GM23338 (cell line): Measurements from ENCODE around the gene UPF1. TPM values are rescaled to one million over a fixed set of nuclear protein-coding genes. Genes with fewer than 3 reads are reported as not detected.

Experiments used
- ATAC-seq: fragments of 200-7000 bp; cut with Tn5 transposase; 3 replicates; pipeline ENCODE4 v1.9.1; 2020
- DNase-seq: peaks from one replicate; pipeline ENCODE4 v3.0.0-alpha.2; 2015; ENCODE audit warnings: low spot score
- H2AFZ ChIP-seq: fragments of 200-600 bp; sonication (generic); 2 replicates; pipeline ENCODE4 v1.8.0; 2016; ENCODE audit warnings: antibody characterized with exemption, mild to moderate bottlenecking, moderate library complexity
- H3F3A ChIP-seq: fragments of 200-600 bp; sonication (generic); replicated peaks from 2 replicates; pipeline ENCODE4 v1.8.0; 2017; ENCODE audit warnings: antibody characterized with exemption, mixed run types, low read depth
- H3K27ac ChIP-seq: fragments of 200-600 bp; sonication (generic); 2 replicates; pipeline ENCODE4 v1.6.1; 2016; ENCODE audit warnings: low read depth
- H3K27me3 ChIP-seq: fragments of 200-600 bp; sonication (generic); 2 replicates; pipeline ENCODE4 v1.8.0; 2016; ENCODE audit warnings: mild to moderate bottlenecking, mixed run types, moderate library complexity; ENCODE audit not compliant: insufficient read depth
- H3K36me3 ChIP-seq: fragments of 200-600 bp; sonication (generic); 2 replicates; pipeline ENCODE4 v1.8.0; 2016; ENCODE audit warnings: mild to moderate bottlenecking; ENCODE audit not compliant: insufficient read depth
- H3K4me1 ChIP-seq: fragments of 200-600 bp; sonication (generic); 2 replicates; pipeline ENCODE4 v1.8.0; 2016; ENCODE audit warnings: mild to moderate bottlenecking, moderate library complexity; ENCODE audit not compliant: insufficient read depth
- H3K4me2 ChIP-seq: fragments of 200-600 bp; sonication (generic); 2 replicates; pipeline ENCODE4 v1.7.1; 2017; ENCODE audit warnings: mixed run types
- H3K4me3 ChIP-seq: fragments of 200-600 bp; sonication (generic); 2 replicates; pipeline ENCODE4 v1.6.1; 2016; ENCODE audit warnings: mixed run types
- H3K79me2 ChIP-seq: fragments of 200-600 bp; sonication (generic); replicated peaks from 2 replicates; pipeline ENCODE4 v1.8.0; 2017; ENCODE audit warnings: mild to moderate bottlenecking; ENCODE audit not compliant: insufficient read depth
- H3K9me2 ChIP-seq: fragments of 200-600 bp; sonication (generic); 2 replicates; pipeline ENCODE4 v1.8.0; 2017; ENCODE audit not compliant: insufficient read depth
- H4K20me1 ChIP-seq: fragments of 200-600 bp; sonication (generic); replicated peaks from 2 replicates; pipeline ENCODE4 v1.8.0; 2017; ENCODE audit warnings: mild to moderate bottlenecking; ENCODE audit not compliant: insufficient read depth
- H3K27ac Mint-ChIP-seq: 2 replicates; pipeline ENCODE4 v1.8.0; 2020; ENCODE audit warnings: inconsistent platforms, mild to moderate bottlenecking, moderate library complexity, mixed read lengths
- H3K27me3 Mint-ChIP-seq: 3 replicates; pipeline ENCODE4 v1.8.0; 2022; ENCODE audit warnings: low read depth, mild to moderate bottlenecking, moderate library complexity, mixed read lengths, inconsistent platforms; ENCODE audit not compliant: insufficient read depth, poor library complexity
- H3K36me3 Mint-ChIP-seq: 3 replicates; pipeline ENCODE4 v1.8.0; 2021; ENCODE audit warnings: low read depth, mild to moderate bottlenecking, inconsistent platforms, moderate library complexity, mixed read lengths
- H3K4me1 Mint-ChIP-seq: 3 replicates; pipeline ENCODE4 v1.8.0; 2020; ENCODE audit warnings: mild to moderate bottlenecking, inconsistent platforms, mixed read lengths
- H3K4me3 Mint-ChIP-seq: 3 replicates; pipeline ENCODE4 v1.8.0; 2021; ENCODE audit warnings: moderate library complexity, mild to moderate bottlenecking, inconsistent platforms, mixed read lengths
- H3K9me3 Mint-ChIP-seq: 3 replicates; pipeline ENCODE4 v1.8.0; 2020; ENCODE audit warnings: moderate library complexity, mild to moderate bottlenecking, inconsistent platforms, mixed read lengths
- CREB1 ChIP-seq: fragments of 250-450 bp; sonication (Bioruptor Pico); IDR thresholded peaks from 2 replicates; pipeline ENCODE4 v1.5.0; 2020; ENCODE audit warnings: low read depth, mild to moderate bottlenecking, moderate library complexity
- EZH2 ChIP-seq: fragments of 200-600 bp; sonication (generic); IDR thresholded peaks from one replicate; pipeline ENCODE4 v1.8.0; 2017; ENCODE audit warnings: antibody characterized with exemption, mild to moderate bottlenecking, low read depth; ENCODE audit not compliant: unreplicated experiment
- EZH2phosphoT487 ChIP-seq: fragments of 200-600 bp; sonication (generic); IDR thresholded peaks from one replicate; pipeline ENCODE4 v1.8.1; 2018; ENCODE audit warnings: antibody characterized with exemption; ENCODE audit not compliant: unreplicated experiment
- POLR2AphosphoS5 ChIP-seq: IDR thresholded peaks from 2 replicates; pipeline ENCODE4 v1.6.1; 2016; ENCODE audit warnings: antibody characterized with exemption, low read depth
- STAT1 ChIP-seq: IDR thresholded peaks from one replicate; pipeline ENCODE4 v1.6.1; 2016; ENCODE audit warnings: antibody characterized with exemption; ENCODE audit not compliant: unreplicated experiment
- ZNF331 ChIP-seq: fragments of 250-450 bp; sonication (Bioruptor Pico); IDR thresholded peaks from 2 replicates; pipeline ENCODE4 v1.5.0; 2020; ENCODE audit warnings: low read depth, mild to moderate bottlenecking, moderate library complexity
- polyA plus RNA-seq: library from polyadenylated mRNA; unstranded; fragments of >200 nt; fragmentation: Nextera tagmentation; extraction: Ambion mirVana; gene quantifications from 2 replicates; pipeline ENCODE4 v1.2.1, GENCODE V29; 2016
- total RNA-seq: library from RNA; depleted of rRNA; stranded (reverse); fragments of >200 nt; shearing (Covaris generic); gene quantifications from 2 replicates; pipeline ENCODE4 v1.2.3, GENCODE V29; 2014
- TF ChIP-seq, protein P1 (sequence below): fragments of 250-450 bp; sonication (Bioruptor Pico); IDR thresholded peaks from 2 replicates; pipeline ENCODE4 v1.5.0; 2020; ENCODE audit warnings: mild to moderate bottlenecking, moderate library complexity
- TF ChIP-seq, protein P2 (sequence below): IDR thresholded peaks from 2 replicates; pipeline ENCODE4 v1.6.1; 2016; ENCODE audit warnings: antibody characterized with exemption

Gene UPF1
- total and polyA plus RNA-seq, 2 experiments from 2014 or later = 13.8 to 138 TPM

DNA sequence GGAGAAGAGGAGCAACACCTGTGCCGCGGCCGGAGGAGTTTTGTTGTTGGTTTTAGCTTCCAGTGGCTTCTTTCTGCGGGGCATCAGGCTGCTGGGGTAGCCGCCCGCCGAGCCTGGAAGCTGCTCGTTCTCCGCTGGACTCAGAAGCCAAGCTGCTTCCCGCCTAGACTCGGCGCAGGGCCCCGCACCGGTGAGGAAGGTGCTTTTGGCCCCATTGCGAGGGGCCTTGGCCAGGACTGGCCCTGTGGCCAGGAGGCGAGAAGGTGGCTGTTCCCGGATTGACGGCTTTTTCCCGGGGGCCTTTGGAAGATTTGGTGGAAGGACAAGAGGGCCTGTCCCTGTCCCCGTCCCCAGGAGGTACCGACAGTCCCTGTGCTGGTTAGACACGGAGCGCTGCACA is 35.4 kb downstream of the UPF1 start (continued):
- TF ChIP-seq, protein P1, sequence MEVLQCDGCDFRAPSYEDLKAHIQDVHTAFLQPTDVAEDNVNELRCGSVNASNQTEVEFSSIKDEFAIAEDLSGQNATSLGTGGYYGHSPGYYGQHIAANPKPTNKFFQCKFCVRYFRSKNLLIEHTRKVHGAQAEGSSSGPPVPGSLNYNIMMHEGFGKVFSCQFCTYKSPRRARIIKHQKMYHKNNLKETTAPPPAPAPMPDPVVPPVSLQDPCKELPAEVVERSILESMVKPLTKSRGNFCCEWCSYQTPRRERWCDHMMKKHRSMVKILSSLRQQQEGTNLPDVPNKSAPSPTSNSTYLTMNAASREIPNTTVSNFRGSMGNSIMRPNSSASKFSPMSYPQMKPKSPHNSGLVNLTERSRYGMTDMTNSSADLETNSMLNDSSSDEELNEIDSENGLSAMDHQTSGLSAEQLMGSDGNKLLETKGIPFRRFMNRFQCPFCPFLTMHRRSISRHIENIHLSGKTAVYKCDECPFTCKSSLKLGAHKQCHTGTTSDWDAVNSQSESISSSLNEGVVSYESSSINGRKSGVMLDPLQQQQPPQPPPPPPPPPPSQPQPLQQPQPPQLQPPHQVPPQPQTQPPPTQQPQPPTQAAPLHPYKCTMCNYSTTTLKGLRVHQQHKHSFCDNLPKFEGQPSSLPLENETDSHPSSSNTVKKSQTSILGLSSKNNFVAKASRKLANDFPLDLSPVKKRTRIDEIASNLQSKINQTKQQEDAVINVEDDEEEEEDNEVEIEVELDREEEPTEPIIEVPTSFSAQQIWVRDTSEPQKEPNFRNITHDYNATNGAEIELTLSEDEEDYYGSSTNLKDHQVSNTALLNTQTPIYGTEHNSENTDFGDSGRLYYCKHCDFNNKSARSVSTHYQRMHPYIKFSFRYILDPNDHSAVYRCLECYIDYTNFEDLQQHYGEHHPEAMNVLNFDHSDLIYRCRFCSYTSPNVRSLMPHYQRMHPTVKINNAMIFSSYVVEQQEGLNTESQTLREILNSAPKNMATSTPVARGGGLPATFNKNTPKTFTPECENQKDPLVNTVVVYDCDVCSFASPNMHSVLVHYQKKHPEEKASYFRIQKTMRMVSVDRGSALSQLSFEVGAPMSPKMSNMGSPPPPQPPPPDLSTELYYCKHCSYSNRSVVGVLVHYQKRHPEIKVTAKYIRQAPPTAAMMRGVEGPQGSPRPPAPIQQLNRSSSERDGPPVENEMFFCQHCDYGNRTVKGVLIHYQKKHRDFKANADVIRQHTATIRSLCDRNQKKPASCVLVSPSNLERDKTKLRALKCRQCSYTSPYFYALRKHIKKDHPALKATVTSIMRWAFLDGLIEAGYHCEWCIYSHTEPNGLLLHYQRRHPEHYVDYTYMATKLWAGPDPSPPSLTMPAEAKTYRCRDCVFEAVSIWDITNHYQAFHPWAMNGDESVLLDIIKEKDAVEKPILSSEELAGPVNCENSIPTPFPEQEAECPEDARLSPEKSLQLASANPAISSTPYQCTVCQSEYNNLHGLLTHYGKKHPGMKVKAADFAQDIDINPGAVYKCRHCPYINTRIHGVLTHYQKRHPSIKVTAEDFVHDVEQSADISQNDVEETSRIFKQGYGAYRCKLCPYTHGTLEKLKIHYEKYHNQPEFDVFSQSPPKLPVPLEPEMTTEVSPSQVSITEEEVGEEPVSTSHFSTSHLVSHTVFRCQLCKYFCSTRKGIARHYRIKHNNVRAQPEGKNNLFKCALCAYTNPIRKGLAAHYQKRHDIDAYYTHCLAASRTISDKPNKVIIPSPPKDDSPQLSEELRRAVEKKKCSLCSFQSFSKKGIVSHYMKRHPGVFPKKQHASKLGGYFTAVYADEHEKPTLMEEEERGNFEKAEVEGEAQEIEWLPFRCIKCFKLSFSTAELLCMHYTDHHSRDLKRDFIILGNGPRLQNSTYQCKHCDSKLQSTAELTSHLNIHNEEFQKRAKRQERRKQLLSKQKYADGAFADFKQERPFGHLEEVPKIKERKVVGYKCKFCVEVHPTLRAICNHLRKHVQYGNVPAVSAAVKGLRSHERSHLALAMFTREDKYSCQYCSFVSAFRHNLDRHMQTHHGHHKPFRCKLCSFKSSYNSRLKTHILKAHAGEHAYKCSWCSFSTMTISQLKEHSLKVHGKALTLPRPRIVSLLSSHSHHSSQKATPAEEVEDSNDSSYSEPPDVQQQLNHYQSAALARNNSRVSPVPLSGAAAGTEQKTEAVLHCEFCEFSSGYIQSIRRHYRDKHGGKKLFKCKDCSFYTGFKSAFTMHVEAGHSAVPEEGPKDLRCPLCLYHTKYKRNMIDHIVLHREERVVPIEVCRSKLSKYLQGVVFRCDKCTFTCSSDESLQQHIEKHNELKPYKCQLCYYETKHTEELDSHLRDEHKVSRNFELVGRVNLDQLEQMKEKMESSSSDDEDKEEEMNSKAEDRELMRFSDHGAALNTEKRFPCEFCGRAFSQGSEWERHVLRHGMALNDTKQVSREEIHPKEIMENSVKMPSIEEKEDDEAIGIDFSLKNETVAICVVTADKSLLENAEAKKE (CRISPR knock-in tag) = no peak
- TF ChIP-seq STAT1 (no peak), CREB1 (CRISPR knock-in tag) (no peak)

DNA sequence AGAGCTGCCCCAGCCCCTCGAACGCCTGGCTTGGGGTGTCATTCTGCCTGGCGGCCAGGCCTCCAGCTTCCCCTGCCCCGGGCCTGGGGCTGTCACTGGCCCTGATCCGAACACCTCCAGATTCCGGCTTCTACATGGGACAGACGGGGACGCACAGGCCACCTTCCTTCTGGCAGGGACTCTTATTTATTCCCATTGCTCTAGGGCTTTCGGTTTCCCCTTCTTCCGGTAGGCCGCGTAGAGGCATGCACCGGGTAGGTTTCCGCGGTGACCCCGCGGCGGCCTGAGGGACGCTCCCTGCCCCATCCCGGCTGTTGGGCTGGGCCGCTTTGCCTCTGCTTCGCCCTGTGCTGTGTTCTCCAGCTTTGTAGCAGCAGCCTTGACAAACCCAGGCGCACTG is 36.0 kb downstream of the UPF1 start:
- Histone ChIP-seq H3K27me3 (peaks cover 33% of the 10 kb centered on the region), H4K20me1 (peaks cover 14% of the 10 kb centered on the region), H3K4me1 (peaks cover 5% of the 10 kb centered on the region; the same call in 1 of the 2 replicates), H3K4me2 (peak overlapping the region; percentile 65; the same call in 1 of the 2 replicates), H3K9me2 (no peaks in the 10 kb centered on the region), H3K79me2 (no peaks in the 10 kb centered on the region), H3K36me3 (0 out of 2 replicates have a peak, but pooled peaks cover 2% of the 10 kb centered on the region), H3K4me3 (no peak overlapping the region), H3K27ac (no peak overlapping the region), H3F3A (peaks cover 31% of the 10 kb centered on the region), H2AFZ (no peak overlapping the region)
- Mint-ChIP-seq H3K4me3 (peak overlapping the region; percentile 39; the same call in 1 of the 3 replicates), H3K9me3 (no peaks in the 10 kb centered on the region; the same call in 2 of the 3 replicates), H3K36me3 (peaks cover 37% of the 10 kb centered on the region), H3K27ac (no peak overlapping the region), H3K27me3 (peaks cover 23% of the 10 kb centered on the region), H3K4me1 (peaks cover 9% of the 10 kb centered on the region; the same call in 2 of the 3 replicates)
- DNase-seq (no peak), ATAC-seq (no peak; the same call in 2 of the 3 replicates)
- no peak for TF ChIP-seq ZNF331 (CRISPR knock-in tag)
- TF ChIP-seq, protein P1 (CRISPR knock-in tag) = no peak
- no peak for TF ChIP-seq CREB1 (CRISPR knock-in tag)
- TF ChIP-seq EZH2phosphoT487 = no peak
- no peak for TF ChIP-seq POLR2AphosphoS5
- TF ChIP-seq, protein P2, sequence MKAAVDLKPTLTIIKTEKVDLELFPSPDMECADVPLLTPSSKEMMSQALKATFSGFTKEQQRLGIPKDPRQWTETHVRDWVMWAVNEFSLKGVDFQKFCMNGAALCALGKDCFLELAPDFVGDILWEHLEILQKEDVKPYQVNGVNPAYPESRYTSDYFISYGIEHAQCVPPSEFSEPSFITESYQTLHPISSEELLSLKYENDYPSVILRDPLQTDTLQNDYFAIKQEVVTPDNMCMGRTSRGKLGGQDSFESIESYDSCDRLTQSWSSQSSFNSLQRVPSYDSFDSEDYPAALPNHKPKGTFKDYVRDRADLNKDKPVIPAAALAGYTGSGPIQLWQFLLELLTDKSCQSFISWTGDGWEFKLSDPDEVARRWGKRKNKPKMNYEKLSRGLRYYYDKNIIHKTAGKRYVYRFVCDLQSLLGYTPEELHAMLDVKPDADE = no peak
- no peak for TF ChIP-seq EZH2
- no peak for TF ChIP-seq STAT1
